Activated naive CD8-positive, alpha-beta T cell treated with anti-CD3 and anti-CD28 coated beads for 36 hours (primary cell): Measurements from ENCODE around the gene ARG2. TPM values are rescaled to one million over a fixed set of nuclear protein-coding genes. Genes with fewer than 3 reads are reported as not detected.
"Not testable (repeated sequence)": the region's sequence is repeated elsewhere in the genome, so short reads cannot be mapped to it uniquely, and the experiment has no call there.

ENCODE experiments used
- DNase-seq: peaks from one replicate; pipeline ENCODE4 v3.0.0; 2021
- H3K27ac Mint-ChIP-seq: one replicate; pipeline ENCODE4 v1.8.0; 2022; ENCODE audit warnings: mild to moderate bottlenecking, moderate library complexity, mixed read lengths
- H3K27me3 Mint-ChIP-seq: one replicate; pipeline ENCODE4 v1.8.0; 2022; ENCODE audit warnings: mild to moderate bottlenecking, mixed read lengths
- H3K36me3 Mint-ChIP-seq: one replicate; pipeline ENCODE4 v1.8.0; 2021; ENCODE audit warnings: mild to moderate bottlenecking, mixed read lengths
- H3K4me1 Mint-ChIP-seq: one replicate; pipeline ENCODE4 v1.8.0; 2021; ENCODE audit warnings: mixed read lengths
- H3K4me3 Mint-ChIP-seq: one replicate; pipeline ENCODE4 v1.8.0; 2022; ENCODE audit warnings: mild to moderate bottlenecking, moderate library complexity, mixed read lengths
- H3K9me3 Mint-ChIP-seq: one replicate; pipeline ENCODE4 v1.8.0; 2022; ENCODE audit warnings: mixed read lengths
- total RNA-seq, 2 experiments: library from RNA; stranded (reverse); gene quantifications; one replicate each; pipeline ENCODE4 v1.2.3, GENCODE V29; 2021

Gene ARG2
- total RNA-seq, 2 experiments from 2014 or later = 8.7 to 10.2 TPM

DNA sequence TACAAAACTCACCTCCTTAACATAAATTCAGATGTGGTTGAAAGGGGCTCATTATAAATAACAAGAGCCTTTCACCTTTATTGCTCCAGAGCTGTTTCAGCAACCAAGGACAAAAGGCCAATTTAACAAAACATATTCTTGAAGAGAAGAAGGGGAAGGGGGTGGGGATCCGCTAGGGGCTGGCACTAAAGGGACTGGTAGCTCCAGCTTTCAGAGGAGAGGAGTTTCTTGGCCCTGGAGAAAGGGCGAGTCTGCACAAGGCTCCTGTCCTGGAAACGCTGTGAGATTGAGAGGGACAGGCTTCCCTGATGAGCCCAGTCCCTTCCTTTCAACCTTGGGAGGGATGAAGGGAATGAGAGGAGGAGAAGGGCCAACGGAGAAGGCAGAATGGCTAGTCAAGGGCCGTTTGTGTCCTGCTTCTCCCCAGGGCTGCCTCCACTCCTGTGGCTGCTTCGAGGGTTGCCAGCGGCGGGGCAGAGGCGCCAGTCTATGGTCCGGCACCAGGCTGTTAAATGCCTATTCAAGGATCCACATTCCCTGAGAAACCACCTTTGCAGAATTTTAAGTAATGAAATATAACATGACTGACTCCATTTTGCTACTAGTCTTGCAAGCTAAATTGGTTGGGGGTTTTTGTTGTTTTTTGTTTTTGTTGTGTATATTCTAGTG is 9.9 kb upstream of the ARG2 start:
- no peak overlapping the region for H3K4me3 Mint-ChIP-seq
- H3K9me3 Mint-ChIP-seq = no peaks in the 10 kb centered on the region
- H3K27me3 Mint-ChIP-seq = peaks cover 3% of the 10 kb centered on the region
- no peaks in the 10 kb centered on the region for H3K36me3 Mint-ChIP-seq
- H3K27ac Mint-ChIP-seq = no peak overlapping the region
- H3K4me1 Mint-ChIP-seq = peaks cover 7% of the 10 kb centered on the region
- no peak for DNase-seq

DNA sequence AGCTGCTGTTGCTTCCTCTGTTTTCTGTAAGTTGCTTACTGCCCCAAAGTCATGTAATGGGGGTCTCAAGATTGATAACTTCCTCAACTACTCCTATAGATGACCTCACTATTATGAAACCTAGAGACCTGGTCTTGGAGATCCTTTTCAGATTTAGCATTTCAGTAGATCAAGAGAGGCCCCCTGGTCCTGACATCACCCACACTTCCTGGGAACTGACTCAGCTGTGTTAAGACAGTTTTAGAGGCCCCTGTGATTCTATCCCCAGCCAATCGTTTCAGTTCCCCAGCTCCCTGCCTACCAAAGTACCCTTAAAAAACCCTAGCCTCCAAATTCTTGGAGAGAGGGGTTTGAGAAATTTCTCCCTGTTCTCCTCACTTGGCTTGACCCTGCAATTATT is 9.2 kb upstream of the ARG2 start:
- Mint-ChIP-seq H3K4me3 (no peak overlapping the region), H3K36me3 (no peaks in the 10 kb centered on the region), H3K27ac (no peak overlapping the region), H3K9me3 (no peaks in the 10 kb centered on the region), H3K4me1 (peaks cover 7% of the 10 kb centered on the region), H3K27me3 (peaks cover 3% of the 10 kb centered on the region)
- no peak for DNase-seq

DNA sequence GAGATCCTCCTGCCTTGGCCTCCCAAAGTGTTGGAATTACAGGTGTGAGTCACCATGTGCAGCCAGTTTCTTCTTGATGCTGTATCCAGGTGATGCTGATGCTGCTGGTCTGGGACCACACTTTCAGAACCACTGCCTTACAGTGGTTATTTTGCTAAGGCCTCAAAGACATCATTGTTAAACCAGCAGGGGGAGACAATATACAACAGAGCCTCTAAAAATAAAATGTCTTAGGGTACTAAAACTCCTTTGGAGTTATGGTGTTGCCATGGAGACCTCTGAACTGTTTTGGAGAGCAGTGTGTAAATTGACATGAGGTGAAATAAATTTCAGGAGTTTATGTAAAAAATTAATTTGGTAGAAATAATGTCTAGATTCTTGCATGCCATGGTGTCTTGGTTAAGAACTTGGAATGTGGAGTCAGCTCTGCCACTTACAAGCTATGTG is 1.1 kb upstream of the ARG2 start:
- Mint-ChIP-seq H3K27ac (peak overlapping the region; percentile 32), H3K36me3 (no peaks in the 10 kb centered on the region), H3K9me3 (no peaks in the 10 kb centered on the region), H3K4me1 (peaks cover 37% of the 10 kb centered on the region), H3K4me3 (peak overlapping the region; percentile 53), H3K27me3 (peaks cover 16% of the 10 kb centered on the region)
- DNase-seq = peak; percentile 10

DNA sequence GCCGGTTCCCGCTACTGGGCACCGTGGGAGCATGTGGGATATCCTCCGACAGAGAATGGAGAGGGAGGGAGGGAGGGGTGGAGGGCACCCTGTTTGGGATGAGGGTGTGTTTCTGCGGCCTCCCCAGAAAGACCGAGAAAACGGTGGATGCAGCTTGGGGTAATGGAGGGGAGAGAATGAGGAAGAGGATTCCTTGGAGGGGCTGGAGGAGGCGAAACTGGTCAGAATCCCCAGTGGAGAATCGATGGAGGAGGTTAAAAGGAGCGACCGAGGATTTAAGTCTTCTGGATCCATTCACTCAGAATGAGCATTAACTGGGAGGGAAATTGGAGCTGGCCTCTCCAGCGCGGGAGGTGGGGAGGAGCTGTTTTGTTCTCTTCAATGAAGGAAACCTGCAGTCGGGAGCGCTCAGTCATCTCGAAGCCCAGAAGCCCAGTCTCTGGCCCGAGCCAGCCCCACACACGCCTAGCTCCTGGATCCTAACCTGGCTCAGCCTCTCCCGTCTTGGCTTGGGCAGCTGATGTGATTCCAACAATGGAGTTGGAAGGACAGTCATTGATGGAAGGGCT is 581 bp downstream of the ARG2 start:
- Mint-ChIP-seq H3K4me3 (peak overlapping the region; percentile 83), H3K4me1 (peaks cover 37% of the 10 kb centered on the region), H3K36me3 (peaks cover 3% of the 10 kb centered on the region), H3K27me3 (peaks cover 16% of the 10 kb centered on the region), H3K9me3 (no peaks in the 10 kb centered on the region), H3K27ac (no peak overlapping the region)
- DNase-seq = peak; percentile 14

DNA sequence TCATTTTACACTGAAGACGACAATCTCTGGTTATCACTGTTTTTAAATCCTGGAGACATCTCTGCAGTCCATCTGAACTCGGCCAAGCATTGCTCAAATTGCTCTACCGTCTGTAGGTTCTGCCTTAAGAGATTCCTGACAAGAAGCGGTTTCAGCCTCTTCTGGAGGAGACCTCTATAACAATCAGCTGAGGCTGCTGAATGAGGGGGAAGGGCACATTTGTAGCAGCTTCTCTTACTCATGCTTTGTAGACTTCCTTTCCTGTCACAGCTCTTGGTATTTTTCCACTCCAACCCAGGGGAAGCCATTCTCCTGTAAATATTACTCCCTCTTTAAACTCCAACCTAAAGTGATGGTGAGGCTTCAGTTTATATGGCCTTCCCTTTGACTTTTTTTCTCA is 3.0 kb downstream of the ARG2 start:
- peak overlapping the region; percentile 19 for H3K4me3 Mint-ChIP-seq
- H3K27ac Mint-ChIP-seq = peak overlapping the region; percentile 86
- H3K4me1 Mint-ChIP-seq = peaks cover 37% of the 10 kb centered on the region
- DNase-seq = no peak
- H3K36me3 Mint-ChIP-seq = peaks cover 3% of the 10 kb centered on the region
- no peaks in the 10 kb centered on the region for H3K9me3 Mint-ChIP-seq
- H3K27me3 Mint-ChIP-seq = peaks cover 16% of the 10 kb centered on the region

DNA sequence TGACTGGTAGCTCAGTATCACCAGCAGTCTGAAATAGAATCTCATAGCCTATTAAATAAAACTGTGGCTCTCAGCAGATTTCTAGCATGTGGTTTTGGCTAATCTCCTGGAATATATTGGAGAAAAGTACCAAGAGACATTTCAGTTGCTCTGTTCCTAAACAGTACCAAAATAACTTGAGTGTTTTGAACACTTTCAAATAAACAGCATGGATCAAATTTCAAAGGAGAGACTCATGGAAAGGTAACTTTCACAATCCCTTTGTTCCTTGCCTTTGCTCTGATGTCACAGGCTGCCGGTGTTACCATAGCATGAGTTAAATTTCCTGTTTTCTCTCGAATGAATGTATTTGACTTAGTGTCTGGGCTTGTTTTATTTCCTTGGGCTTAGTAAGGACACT is 3.4 kb downstream of the ARG2 start:
- no peak for DNase-seq
- H3K27ac Mint-ChIP-seq = peak overlapping the region; percentile 86

DNA sequence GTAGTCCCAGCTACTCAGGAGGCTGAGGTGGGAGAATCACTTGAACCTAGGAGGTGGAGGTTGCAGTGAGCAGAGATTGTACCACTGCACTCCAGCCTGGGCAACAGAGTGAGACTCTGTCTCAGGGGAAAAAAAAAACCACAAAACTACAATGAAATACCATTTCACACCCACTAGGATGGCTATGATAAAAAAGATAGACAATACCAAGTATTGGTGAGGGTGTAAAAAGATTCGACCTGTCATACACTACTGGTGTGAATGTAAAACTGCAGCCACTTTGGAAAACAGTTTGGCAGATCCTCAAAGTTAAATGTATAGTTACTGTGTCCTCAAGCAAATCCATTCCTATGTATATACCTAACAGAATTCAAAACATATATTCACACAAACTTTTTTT is 6.4 kb downstream of the ARG2 start:
- DNase-seq = not testable (repeated sequence)

More for the DNA sequence above, 3.4 kb downstream of the ARG2 start:
- Mint-ChIP-seq H3K4me1 (peaks cover 37% of the 10 kb centered on the region), H3K27me3 (peaks cover 16% of the 10 kb centered on the region), H3K36me3 (peaks cover 3% of the 10 kb centered on the region), H3K4me3 (peak overlapping the region; percentile 22), H3K9me3 (no peaks in the 10 kb centered on the region)

DNA sequence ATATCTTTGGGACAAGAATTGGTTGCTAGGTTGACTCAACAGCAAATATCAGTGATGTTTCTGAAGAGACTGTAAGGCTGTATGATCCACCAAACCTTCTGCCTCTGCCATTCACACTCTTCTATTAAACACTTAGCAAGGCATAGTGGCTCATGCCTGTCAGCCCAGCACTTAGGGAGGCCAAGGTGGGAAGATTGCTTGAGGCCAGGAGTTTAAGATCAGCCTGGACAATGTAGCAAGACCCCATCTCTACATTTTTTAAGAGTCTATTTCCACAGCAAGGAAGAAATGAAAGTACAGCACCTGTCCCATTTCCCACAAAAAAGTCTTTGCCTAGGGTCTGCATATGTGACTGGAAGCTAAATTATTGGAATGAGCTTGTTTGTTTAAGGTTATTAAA is 7.8 kb downstream of the ARG2 start:
- Mint-ChIP-seq H3K9me3 (no peaks in the 10 kb centered on the region), H3K27ac (no peak overlapping the region), H3K4me1 (peaks cover 9% of the 10 kb centered on the region), H3K36me3 (peaks cover 3% of the 10 kb centered on the region), H3K4me3 (no peak overlapping the region), H3K27me3 (no peaks in the 10 kb centered on the region)
- no peak for DNase-seq

More for the DNA sequence above, 6.4 kb downstream of the ARG2 start:
- peaks cover 14% of the 10 kb centered on the region for H3K4me1 Mint-ChIP-seq
- H3K4me3 Mint-ChIP-seq, H3K27me3 Mint-ChIP-seq, H3K9me3 Mint-ChIP-seq, H3K27ac Mint-ChIP-seq, H3K36me3 Mint-ChIP-seq: not testable (repeated sequence)

DNA sequence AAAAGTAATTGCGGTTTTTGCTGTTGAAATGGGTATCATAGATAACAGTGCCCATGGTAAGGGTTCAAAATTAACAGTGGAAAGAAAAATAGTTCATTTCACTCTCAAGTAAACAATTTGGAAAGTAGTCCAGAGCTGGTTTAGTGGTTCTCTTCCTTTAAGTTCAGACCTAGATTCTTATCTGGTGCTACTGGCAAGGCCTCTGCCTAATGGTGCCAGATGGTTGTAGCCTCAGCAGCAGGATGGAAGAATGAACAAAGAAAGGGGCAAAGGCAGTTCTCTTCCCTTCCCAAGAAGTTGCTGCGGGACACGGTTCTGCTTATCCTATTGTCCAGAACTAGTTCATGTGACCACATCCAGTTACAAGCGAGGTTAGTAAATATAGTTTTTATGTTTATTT is 10.5 kb downstream of the ARG2 start:
- H3K27ac Mint-ChIP-seq = no peak overlapping the region
- no peaks in the 10 kb centered on the region for H3K27me3 Mint-ChIP-seq
- no peak for DNase-seq
- no peaks in the 10 kb centered on the region for H3K4me1 Mint-ChIP-seq
- H3K36me3 Mint-ChIP-seq = no peaks in the 10 kb centered on the region
- H3K9me3 Mint-ChIP-seq = no peaks in the 10 kb centered on the region
- no peak overlapping the region for H3K4me3 Mint-ChIP-seq

DNA sequence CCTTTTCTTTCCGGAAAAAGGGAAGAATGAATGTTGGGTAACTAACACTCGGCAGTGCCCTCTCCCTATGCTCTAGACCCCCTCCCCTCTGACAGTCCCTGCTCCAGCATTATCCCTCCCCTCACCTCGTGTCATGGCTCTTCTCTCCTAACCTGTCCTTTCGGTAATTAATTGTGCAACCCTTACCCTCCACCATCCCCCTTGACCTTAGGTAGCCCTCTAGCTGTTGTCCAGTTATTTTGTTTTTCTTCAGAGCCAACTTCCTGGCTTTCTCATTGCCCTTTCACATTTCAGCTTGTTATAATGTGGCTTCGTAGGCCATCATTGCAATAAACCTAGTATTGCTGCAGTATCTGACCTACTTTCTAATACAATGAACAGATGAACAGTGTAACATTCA is 11.2 kb downstream of the ARG2 start:
- no peak for DNase-seq
- H3K4me1 Mint-ChIP-seq = no peaks in the 10 kb centered on the region
- no peaks in the 10 kb centered on the region for H3K27me3 Mint-ChIP-seq
- H3K9me3 Mint-ChIP-seq = no peaks in the 10 kb centered on the region
- no peaks in the 10 kb centered on the region for H3K36me3 Mint-ChIP-seq
- no peak overlapping the region for H3K4me3 Mint-ChIP-seq
- H3K27ac Mint-ChIP-seq = no peak overlapping the region

DNA sequence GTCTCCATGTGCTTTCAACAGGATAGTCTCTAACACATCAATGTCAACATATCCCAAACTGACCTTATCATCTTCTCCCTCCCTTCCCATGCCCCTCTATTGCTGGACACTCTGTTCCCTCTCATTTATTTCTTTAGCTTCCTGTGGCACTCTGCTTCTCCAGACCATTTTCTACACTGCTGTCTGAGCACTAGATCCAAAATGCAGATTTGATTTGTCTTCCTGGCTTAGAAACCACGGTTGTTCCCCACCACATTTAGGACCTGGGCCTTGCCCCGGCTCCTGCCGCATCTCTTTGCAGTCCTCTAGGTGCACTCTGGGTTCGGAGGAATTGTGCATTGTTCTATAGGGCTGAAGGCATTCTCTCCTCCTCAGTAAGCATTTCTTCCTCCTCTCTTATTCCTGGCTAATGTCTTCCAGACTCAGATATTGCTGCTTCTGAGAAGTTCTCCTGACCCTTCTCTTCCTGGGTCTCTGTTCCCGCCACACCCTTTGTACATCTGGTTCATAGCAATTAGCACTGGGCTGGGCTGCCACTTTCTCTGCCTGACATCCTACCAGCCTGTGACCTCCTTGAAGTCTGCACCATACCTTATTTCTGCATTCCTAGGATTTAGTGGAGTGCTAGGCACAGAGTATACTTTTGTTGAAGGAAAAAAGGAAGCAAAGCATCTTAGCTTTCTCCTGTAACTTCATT is 13.9 kb downstream of the ARG2 start:
- no peaks in the 10 kb centered on the region for H3K27me3 Mint-ChIP-seq
- H3K36me3 Mint-ChIP-seq = no peaks in the 10 kb centered on the region
- no peaks in the 10 kb centered on the region for H3K9me3 Mint-ChIP-seq
- DNase-seq = no peak
- no peak overlapping the region for H3K4me3 Mint-ChIP-seq
- no peaks in the 10 kb centered on the region for H3K4me1 Mint-ChIP-seq
- H3K27ac Mint-ChIP-seq = no peak overlapping the region

DNA sequence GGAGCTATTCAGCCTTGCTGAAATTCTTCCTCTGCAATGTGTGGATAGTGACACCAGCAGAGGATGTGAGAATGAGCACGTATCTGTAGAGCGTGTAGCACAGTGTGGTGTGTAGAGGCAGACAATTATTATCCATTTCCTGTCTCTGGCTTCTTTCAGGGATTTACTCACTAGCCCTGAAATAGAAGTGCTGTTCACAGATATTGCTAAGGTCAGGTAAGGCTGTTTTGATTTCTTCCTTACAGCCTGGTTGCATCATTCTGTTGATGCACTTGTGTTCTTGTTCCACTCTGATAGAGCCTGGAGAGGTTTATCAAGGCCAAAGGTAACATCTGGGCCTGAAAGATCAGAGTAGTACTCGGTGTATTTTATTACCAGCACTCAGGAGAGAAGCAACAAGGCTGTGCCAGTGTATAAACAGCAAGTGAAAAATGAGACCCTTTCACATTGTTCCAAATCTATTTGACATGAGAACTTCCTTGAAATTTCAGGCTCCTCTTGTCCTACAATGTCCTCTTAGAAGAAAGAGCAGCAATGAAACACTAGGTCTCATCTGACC is 16.7 kb downstream of the ARG2 start:
- Mint-ChIP-seq H3K9me3 (no peaks in the 10 kb centered on the region), H3K4me1 (no peaks in the 10 kb centered on the region), H3K27me3 (no peaks in the 10 kb centered on the region), H3K4me3 (no peak overlapping the region), H3K36me3 (no peaks in the 10 kb centered on the region), H3K27ac (no peak overlapping the region)
- DNase-seq = no peak

DNA sequence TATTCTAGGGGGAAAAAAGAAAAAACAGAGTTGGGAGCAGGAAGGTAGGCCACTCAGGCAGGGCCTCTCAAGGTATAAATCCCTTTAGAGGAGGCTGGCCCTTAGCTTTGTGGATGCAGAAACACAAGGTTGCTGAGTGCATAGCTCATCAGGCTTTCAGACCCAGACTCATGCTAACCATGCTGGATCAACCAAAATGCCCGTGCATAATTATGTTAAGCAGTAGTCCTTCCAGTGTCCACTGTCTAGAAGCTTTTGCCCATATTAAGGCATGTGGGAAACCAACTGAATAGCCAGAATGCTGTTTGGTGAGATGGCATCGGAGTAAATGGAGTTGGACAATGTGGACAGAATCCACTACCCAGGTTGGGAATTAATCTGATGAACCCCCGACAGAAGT is 18.9 kb downstream of the ARG2 start:
- no peak overlapping the region for H3K27ac Mint-ChIP-seq
- DNase-seq = no peak
- peaks cover 5% of the 10 kb centered on the region for H3K36me3 Mint-ChIP-seq
- no peaks in the 10 kb centered on the region for H3K9me3 Mint-ChIP-seq
- no peak overlapping the region for H3K4me3 Mint-ChIP-seq
- no peaks in the 10 kb centered on the region for H3K27me3 Mint-ChIP-seq
- H3K4me1 Mint-ChIP-seq = peaks cover 5% of the 10 kb centered on the region

DNA sequence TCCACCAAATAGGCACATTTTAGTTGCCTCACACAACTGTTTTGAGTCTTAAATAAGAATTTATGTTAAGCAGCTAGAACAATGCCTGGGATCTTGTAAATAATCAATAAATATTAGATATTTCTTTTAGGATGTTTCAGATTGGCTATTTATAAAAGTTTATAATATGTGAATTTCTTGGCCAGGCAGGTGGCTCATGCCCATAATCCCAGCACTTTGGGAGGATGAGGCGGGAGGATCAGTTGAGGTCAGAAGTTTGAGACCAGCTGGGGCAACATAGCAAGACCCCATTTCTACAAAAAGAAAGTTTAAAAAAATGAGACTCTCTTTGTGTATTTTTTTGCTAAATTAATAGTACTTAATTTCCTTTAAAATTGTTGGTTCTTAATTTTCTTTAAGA is 21.8 kb downstream of the ARG2 start:
- Mint-ChIP-seq H3K36me3 (peaks cover 5% of the 10 kb centered on the region), H3K4me3 (no peak overlapping the region)

DNA sequence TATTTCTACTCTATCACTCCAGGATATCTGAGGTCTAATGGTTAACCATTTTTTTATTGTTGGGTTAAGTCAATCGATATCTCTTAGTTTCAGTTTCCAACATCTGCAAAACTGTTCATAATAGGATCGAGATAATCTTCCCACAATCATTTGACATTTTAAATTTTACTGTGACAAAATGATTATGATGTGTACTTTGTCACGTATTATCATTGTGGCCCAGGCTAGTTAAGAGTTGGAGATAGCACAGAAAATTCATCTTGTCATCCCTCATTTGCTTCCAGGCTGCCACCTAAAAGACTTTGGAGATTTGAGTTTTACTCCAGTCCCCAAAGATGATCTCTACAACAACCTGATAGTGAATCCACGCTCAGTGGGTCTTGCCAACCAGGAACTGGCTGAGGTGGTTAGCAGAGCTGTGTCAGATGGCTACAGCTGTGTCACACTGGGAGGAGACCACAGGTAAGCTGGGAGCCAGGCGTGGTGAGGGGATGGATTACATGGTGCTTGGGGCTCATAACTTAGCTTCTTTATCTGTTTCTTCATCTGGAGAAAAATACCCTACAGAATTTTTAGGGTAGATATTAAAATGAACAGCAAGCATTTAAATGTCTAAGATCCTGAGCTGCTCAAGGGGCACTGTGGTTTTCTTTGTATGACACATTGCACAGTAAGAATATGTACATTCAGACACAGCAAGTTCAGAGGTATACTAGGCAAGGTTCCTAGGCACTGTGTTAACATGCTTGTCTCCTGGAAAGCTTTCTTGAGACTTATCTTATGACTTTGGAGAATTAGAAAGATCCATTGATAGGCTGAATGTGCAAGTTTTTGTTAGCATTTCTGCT is 22.4 kb downstream of the ARG2 start:
- Mint-ChIP-seq H3K27ac (no peak overlapping the region), H3K36me3 (peaks cover 5% of the 10 kb centered on the region), H3K4me1 (peaks cover 11% of the 10 kb centered on the region), H3K9me3 (no peaks in the 10 kb centered on the region), H3K27me3 (no peaks in the 10 kb centered on the region), H3K4me3 (no peak overlapping the region)
- DNase-seq = no peak

More for the DNA sequence above, 21.8 kb downstream of the ARG2 start:
- Mint-ChIP-seq H3K4me1 (peaks cover 11% of the 10 kb centered on the region), H3K9me3 (no peaks in the 10 kb centered on the region), H3K27me3 (no peaks in the 10 kb centered on the region), H3K27ac (no peak overlapping the region)
- DNase-seq = no peak
